Measurements from ENCODE around the gene PPP2R5C.

GRCh38 chr14:101721951-101722661 lies 39.4 kb upstream of the PPP2R5C start:
- TF ChIP-seq CTCF (IDR thresholded peaks at IDR 0.05; ENCODE audit: low read depth, low read length, poor library complexity, severe bottlenecking): no peak
- no peak for TF ChIP-seq EZH2phosphoT487 (IDR thresholded peaks at IDR 0.05; ENCODE audit: borderline replicate concordance, low read length)

Measured in DOHH2 (cell line).